GM21717 (cell line): ENCODE results near the gene MYBBP1A.
"Not testable (repeated sequence)": the region's sequence is repeated elsewhere in the genome, so short reads cannot be mapped to it uniquely, and the experiment has no call there.

ENCODE experiments used
- ATAC-seq: cut with Tn5 transposase; IDR thresholded peaks from one replicate; pipeline ENCODE4 v1.9.1; 2021; ENCODE audit warnings: mild to moderate bottlenecking, moderate library complexity; ENCODE audit not compliant: unreplicated experiment

Gene MYBBP1A

GRCh38 chr17:4590981-4591453 is 35.8 kb upstream of the MYBBP1A start:
- no peak for ATAC-seq

DNA sequence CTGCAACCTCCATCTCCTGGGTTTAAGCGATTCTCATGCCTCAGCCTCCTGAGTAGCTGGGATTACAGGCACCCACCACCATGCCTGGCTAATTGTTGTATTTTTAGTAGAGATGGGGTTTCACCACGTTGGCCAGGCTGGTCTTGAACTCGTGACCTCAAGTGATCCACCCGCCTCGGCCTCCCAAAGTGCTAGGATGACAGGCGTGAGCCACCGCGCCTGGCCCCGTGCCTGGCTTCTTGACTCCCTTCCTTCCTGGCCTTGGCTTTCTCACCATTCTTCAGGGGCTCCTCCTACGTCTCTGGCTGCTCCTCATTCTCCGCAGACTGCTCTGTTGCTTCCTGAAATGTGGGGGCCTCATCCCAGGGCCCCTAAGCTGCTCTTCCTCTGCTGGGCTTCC is 34.9 kb upstream of the MYBBP1A start:
- not testable (repeated sequence) for ATAC-seq

DNA sequence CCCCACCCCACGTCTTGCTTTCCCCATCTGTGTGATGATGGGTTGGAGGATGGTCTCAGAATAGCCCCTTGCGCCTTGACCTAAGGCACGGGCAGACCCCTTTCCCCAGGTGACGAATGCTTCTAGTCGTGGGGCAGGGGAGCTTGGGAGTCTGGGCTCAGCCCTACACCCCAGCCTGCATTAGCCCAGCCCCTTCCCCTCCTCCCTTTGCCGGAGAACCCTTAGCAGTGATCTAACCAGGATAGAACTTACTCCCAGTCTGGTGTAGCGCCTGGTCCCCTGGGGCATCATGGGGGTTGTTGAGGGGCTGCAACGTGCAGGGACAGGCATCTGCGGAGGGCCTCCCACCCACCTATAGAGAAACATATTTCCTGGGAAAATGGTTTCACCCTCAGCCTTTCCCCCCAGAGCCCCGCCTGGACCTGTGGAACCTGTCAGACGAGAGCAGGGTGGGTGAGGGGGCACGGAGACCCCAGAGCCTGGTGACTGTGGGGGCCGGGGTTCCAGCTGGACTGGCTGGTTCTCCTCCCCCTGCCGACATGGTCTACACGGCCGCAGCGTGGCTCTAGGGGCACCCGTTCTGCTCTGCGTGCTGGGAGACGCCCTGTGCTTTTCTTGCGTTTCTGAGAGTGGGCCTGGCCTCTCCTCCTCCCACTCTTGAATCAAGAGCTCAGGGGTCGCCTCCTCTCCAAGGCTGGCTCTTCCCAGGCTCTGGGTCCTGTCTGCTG is 33.9 kb upstream of the MYBBP1A start:
- no peak for ATAC-seq

DNA sequence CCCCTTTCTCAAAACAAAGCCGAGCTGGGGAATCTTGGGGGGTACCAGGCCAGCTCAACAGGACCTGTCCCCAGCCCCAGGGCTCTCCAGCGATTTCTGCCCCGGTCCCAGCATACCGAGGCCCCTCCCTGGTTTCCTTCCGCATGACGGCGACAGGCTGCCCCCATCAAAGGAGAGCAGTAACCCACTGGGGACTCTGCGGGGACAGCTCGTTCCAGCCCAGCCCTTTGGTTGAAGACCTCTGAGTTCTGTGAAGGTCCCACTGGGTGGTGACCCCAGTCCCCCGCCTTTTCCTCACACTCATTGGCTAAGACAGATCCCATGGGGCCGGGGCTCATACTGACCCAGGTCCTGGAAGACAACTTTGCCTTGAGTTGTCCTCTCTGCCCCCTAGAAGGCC is 33.2 kb upstream of the MYBBP1A start:
- no peak for ATAC-seq

- no peak for ATAC-seq
Measured at GRCh38 chr17:4587803-4588202, 32.6 kb upstream of the MYBBP1A start.

- no peak for ATAC-seq
Measured at GRCh38 chr17:4587195-4587594, 32.0 kb upstream of the MYBBP1A start.

DNA sequence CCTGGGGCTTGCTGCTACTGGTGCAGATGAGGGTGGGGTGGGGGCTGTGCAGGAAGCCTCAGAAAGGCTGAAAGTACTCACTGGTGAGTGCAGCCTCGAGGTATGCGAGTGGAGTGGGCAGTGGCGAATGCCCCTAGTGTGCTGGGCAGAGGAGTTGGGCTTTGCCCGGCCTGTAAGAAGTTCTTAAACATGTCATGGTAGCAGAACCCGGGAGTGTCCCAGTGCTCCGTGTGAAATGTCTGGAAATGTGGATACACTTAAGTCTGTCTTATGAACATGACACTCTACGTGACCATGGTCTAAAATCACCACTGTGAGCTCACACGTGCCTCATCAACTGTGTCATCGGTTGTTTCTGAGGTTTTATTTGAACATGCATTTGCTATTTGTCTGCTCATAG is 30.9 kb upstream of the MYBBP1A start:
- ATAC-seq: no peak

- no peak for ATAC-seq
Measured at GRCh38 chr17:4585638-4585994, 30.4 kb upstream of the MYBBP1A start.

DNA sequence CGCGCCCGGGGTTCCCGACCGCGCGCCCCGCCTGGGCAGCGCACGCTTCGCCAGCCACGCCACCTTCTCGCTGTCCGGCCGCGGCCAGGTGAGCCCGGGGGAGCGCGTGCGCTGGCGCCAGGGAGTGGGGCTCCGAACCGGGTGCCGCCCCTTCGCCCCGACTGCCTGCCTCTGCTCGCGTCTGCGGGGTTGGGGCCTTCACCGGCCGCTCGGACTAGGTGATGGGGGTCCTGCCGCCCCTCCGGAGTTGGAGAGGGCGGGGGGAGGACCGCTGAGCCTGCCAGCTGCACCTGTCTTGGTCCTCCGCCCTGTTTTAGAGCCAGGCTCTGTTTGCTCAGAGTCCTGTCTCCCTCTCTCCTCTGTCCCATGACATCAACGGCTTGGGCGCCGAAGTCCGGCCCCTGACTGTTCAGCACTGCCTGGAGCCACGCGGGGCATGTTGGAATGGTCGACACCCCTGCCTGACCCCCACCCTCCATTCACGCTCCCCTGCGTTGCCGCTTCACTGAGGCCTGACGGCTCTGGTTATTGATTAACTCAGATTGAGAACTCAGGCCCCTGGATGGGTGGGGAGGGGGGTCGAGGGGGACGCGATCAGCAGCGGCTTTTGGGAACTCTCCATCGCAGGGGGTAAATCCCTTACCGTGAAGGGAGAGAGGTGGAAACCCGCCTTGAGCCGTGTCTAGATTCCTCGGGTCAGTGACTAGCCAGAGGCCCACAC is 29.9 kb upstream of the MYBBP1A start:
- ATAC-seq: no peak

GRCh38 chr17:4584101-4584916 is 29.1 kb upstream of the MYBBP1A start, which contains the start of gene SMTNL2:
SMTNL2 (plus strand) TSS chr17:4584529; CDS start chr17:4584606, 77 bp downstream.
- ATAC-seq: no peak

DNA sequence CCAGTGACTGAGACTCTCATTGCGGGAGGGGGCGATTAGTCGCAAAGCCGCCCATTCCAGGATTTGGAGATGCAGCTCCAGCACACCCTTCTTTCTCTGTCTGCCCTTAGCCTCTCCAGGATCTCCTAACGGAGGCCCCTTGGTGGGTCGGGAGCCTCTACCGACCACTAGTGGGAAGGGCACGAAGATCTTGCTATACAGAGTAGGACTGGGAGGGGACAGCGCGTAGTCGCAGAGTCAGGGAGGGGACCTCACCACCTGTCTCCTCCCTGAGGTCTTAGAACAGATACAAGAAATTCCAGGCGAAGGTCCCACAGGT is 28.6 kb upstream of the MYBBP1A start:
- no peak for ATAC-seq

DNA sequence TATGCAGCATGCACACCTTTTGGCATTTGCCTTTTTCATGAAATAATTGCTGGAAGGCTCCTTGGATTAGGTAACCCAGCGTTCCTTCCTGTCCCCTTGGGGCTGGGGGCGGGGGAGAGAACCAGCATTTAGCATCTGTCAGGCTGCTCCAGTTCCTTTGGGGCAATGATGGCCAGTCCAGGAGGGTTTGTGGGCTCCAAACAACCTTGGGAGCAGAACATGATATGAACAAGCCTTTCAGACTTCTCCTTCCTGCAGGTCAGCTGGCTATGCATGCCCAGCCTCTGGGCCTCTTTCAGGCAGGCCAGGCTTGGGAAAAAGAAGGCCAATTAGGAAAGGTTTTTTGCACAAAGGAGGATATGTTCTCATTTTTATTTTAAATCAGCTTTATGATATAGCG is 28.0 kb upstream of the MYBBP1A start:
- no peak for ATAC-seq

DNA sequence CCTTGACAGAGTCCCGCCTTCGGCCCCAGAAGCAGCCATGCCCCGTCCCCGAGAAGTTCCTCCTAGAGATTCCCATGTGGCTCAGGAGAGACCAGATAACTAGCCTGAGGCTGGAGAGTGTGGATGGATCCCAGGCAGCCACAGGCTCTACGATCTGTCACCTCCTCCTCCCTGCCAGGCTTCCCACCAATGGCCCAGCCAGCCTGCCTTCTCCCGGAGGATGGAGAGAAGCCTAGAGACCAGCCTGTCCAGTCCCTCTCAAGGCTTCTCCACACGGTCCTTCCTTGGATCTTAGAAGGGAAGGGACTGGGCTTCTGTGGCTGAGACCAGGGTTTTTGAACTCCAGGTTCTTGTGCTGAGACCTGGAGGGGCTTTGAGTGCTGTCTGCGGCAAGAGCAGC is 27.5 kb upstream of the MYBBP1A start:
- no peak for ATAC-seq

DNA sequence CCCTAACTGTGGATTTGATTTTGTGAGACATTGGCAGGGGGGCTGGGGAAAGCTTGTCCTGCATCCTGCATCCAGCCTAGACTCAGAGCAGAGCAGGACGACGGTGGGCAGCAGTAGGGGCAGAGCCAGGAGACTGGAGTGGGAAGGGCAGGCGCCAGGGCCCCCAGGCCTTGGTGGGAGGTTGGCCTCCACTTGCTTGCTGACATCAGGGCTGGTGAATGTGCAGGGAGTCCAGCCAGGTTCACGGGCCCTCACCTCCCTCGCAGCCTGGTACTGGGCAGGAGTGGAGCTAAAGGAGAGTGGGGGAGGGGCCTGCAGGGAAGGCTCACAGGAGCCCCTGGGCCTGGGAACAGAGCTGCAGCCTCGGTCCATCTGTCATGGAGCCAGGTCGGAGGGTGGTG is 26.9 kb upstream of the MYBBP1A start:
- ATAC-seq: no peak

- ATAC-seq: no peak
Measured at GRCh38 chr17:4580291-4580690, 25.1 kb upstream of the MYBBP1A start.

GRCh38 chr17:4579678-4580077 is 24.5 kb upstream of the MYBBP1A start:
- no peak for ATAC-seq

GRCh38 chr17:4578349-4578748 is 23.2 kb upstream of the MYBBP1A start:
- not testable (repeated sequence) for ATAC-seq

DNA sequence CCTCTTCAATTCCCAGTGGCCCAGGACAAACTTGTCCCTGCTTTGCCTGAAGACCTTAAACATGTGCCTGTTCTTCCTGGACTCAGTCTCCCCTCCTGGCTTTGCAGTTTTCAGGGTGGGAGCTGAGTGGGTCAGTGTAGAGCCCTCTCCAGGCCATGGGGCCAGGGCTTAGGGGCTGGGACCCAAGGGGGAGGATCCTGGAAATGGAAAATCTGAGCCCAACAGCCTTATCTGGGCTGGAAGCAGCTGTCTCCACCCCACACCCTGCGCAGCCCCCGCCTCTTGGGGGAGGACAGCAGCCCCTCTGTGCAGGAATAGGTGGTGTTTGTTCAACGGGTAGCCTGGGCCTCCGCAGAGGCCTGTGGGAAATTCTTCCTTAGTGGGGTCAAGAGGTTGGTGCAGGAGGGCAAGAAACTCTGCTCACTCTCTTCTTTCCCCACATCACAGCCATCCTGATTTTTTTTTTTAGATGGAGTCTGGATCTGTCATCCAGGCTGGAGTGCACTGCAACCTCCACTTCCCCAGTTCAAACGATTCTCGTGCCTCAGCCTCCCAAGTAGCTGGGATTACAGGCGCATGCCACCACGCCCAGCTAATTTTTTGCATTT is 22.3 kb upstream of the MYBBP1A start:
- ATAC-seq: no peak

DNA sequence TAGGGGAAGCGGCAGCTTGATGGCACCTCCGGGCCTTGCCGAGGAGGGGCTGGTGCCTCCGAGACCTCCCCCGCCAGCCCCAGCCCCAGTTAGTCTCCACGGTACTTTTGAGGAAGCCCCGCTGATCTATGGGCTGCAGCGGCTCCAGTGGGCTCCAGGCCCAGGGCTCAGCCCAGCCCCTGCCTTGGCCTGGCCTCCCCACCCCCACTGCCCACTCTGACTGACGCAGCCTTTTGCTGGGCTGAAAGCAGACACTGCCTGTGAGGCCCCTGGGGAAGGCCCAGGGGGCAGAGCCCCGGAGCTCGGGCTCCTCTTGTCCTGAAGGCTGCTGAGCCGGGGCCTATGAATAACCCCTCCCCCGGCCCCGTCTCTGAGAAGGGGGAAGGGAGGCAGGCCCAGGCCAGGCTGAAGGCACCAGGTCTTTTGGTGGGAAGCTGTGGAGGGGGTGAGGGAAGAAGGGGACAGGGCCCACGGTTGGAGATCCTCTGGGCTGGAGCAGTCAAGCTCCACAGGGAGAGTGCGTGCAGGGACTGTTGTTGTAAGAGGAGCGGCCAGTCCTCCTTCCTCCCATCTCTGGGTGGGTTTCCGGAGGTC is 21.6 kb upstream of the MYBBP1A start:
- no peak for ATAC-seq

- no peak for ATAC-seq
Measured at GRCh38 chr17:4576161-4576558, 21.0 kb upstream of the MYBBP1A start.
